CD4-positive, alpha-beta T cell treated with Interleukin-17A for 1 hour (primary cell): Measurements from ENCODE around the gene SORCS2.

Experiments
- DNase-seq: peaks from one replicate; pipeline ENCODE4 v3.0.0-alpha.2; 2020

Gene SORCS2

GRCh38 chr4:7500404-7500803 lies 308.1 kb downstream of the SORCS2 start:
- no peak for DNase-seq

DNA sequence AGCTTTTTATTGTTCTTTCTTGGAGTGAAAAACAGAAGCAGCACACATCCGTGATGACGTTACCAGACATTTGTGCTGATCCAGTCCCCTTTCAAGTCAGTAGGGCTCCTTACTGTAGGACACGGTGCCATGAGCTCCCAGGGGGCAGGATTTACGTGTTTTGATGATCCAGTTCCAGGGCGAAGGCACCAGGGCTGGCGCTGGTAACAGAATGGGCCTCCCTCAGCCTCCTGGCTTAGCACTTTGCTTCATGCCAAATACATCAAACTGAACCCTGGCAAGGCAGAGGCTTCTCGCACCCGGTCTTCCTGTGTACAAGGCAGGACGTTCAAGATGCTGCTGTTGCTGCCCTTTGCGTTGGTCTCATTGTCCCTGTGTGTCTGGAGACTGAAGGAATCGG lies 309.0 kb downstream of the SORCS2 start:
- DNase-seq: no peak

DNA sequence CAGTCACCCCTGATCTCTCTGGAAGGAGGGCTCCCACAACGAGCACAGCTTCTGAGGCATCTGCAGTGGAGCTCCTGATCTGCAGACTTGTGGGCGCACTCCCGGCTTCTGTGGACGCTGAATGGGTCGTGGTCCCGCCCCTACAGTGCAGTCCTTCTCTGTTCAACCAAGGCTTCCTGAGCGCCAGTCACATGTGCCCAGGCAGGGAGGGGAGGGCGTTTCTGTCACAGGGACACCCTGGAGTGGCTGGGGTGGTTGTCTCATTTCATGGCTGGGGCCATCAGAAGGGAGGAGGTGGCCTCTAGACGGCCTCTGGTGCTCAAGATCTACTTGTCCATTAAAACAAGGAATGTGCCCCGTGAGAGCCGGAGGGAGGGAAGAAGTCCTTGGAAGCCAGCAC lies 309.5 kb downstream of the SORCS2 start:
- no peak for DNase-seq

DNA sequence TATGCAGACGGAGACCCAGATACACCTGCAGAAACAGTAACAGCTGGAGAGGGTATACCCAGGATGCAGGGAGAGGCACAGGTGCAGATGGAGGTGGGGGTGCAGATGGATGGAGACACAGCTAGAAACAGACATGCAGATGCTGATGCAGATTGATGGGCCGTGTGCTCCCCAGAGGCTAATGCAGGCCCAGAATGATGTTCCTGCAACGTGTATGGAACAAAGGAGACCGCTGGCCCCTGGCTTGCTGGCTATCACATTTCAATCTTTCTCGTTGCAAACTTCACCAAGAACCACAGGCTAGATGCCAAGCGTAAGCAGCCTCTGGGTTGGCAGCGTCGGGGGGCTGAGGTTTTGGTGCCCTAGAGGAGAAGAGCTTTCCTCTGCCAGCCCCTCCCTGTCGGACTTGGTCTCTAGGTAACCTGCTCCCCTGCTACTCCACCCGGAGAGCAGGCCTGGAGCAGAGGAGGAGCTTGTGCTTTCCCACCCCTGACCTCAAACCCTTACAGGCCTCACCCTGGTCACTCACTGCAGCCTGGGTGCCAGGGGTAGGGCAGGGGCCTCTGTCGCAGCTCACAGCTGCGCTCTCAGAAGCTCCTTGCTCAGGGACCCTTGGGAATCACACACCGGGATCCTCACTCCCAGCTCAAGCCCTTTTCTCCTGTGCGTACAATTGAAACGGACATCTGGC lies 311.4 kb downstream of the SORCS2 start:
- no peak for DNase-seq

- no peak for DNase-seq
Observed at GRCh38 chr4:7505116-7505900, 313.0 kb downstream of the SORCS2 start.

DNA sequence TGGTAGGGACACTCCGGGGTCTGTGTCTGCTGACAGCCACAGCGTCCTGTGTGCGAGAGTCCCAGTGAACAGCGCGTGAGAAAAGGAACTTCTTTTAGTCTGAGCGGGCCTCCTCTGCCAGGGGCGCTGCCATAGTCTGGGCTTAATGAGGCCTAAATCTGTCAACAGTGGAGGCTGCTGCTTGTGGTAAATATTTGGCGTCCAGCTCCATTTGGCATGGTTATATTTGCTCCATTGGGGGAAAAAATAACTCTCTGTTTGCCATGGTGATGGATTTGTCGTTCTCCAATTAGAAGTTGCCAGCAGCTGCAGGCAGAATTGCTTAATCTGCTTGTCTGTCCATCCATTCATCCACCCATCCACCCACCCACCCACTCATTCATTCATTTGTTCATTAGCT lies 313.8 kb downstream of the SORCS2 start:
- no peak for DNase-seq

GRCh38 chr4:7506572-7506971 lies 314.2 kb downstream of the SORCS2 start:
- no peak for DNase-seq

GRCh38 chr4:7507381-7507780 lies 315.0 kb downstream of the SORCS2 start:
- no peak for DNase-seq

- no peak for DNase-seq
Observed at GRCh38 chr4:7510066-7510465, 317.7 kb downstream of the SORCS2 start.

GRCh38 chr4:7510538-7510937 lies 318.2 kb downstream of the SORCS2 start:
- DNase-seq: no peak

GRCh38 chr4:7511525-7511924 lies 319.2 kb downstream of the SORCS2 start:
- no peak for DNase-seq

GRCh38 chr4:7512428-7512827 lies 320.1 kb downstream of the SORCS2 start:
- no peak for DNase-seq

GRCh38 chr4:7512946-7513345 lies 320.6 kb downstream of the SORCS2 start:
- DNase-seq: no peak

DNA sequence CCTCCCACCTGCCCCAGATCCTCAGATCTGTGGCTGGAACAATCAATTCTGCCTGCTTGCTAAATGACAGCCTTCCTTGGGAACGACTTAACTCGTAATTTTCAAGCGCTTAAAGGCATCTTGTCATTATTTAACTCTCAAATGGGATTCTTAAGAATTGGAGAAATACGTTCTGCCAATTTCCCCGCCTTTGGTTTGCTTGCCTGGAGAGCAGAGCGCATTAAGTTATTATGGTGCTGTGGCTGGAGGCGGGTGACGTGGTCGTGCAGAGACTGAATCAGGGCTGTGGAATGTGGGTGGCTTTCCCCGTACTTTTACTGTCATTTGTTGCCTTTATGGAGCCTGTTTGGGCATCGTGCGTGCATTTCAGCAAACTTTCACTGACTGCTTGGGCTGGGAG lies 321.3 kb downstream of the SORCS2 start:
- DNase-seq: no peak

DNA sequence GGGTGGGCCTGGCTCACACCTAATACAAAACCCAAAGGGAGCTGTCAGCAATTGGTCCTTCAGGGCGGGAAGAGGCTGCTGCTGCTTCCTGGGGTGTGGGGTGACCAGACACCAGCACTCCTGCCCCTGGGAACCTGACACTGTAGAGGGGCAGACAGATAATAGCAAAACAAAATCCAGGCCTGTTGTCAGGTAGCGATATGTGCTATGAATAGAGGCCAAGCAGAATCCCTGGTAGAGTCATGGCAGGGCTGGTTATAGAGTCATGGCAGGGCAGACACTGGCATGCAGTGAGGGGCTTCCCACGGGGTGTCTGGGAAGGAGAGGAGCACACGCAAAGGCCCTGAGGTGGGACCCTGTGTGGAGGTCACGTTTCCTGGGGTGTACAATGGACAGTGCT lies 321.9 kb downstream of the SORCS2 start:
- no peak for DNase-seq

GRCh38 chr4:7514789-7515188 lies 322.5 kb downstream of the SORCS2 start:
- DNase-seq: no peak

DNA sequence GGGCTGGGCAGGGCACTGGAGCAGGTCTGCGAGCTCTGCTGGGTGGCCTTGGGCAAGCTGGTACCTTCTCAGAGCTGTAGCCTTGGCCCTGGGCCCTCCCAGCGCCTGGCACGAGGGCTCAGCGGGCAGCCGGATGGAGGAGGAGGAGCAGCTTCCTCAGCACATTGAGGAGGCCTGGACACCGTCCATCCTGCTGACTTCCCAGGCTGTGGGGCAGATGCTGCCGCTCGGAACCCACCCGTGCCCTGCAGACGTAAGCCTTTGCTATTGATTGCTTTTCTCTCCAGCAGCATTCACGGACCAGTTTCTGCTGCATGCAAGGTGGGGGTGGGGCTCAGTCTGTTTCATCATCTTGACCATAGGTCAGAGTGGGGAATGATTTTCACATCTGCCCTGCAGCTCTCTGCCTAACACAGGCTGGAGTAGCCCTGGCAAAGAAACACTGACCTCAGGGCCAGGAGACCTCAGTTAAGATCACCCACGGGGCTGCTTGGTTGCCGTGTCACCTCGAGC lies 323.1 kb downstream of the SORCS2 start:
- no peak for DNase-seq

DNA sequence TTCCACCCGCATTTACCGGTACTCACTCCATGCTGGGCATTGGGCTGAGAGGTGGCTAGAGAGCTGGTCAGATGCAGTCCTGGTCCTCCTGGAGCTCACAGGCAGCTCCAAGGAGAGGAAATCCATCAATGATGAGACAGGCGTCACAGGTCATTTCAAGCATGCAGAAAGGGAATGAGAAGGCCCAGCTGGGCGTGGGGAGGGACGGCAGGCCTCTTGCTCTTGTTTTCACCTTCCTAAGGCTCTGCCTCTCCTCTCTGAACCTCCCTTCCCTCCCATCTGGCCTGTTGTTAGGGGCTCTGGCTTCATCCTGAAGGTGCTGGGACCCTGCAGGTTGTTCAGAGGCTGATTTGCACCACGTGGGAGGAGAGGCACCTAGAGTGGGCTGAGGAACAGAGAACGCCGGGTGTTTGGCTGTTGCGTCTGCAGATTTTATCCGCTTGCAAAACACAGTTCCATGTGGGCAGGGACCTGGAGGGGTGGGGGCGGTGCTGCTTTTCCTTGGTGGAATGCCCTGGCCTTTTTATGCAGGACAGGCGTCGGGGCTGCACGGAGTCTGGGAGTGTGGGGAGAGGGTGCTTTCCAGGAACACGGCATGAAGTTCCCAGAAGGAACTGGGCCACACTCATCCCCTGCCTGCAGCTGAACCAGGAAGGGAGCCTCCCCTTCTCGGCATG lies 323.9 kb downstream of the SORCS2 start:
- no peak for DNase-seq

GRCh38 chr4:7516773-7517144 lies 324.4 kb downstream of the SORCS2 start:
- DNase-seq: no peak

- no peak for DNase-seq
Observed at GRCh38 chr4:7518871-7519637, 326.7 kb downstream of the SORCS2 start.

DNA sequence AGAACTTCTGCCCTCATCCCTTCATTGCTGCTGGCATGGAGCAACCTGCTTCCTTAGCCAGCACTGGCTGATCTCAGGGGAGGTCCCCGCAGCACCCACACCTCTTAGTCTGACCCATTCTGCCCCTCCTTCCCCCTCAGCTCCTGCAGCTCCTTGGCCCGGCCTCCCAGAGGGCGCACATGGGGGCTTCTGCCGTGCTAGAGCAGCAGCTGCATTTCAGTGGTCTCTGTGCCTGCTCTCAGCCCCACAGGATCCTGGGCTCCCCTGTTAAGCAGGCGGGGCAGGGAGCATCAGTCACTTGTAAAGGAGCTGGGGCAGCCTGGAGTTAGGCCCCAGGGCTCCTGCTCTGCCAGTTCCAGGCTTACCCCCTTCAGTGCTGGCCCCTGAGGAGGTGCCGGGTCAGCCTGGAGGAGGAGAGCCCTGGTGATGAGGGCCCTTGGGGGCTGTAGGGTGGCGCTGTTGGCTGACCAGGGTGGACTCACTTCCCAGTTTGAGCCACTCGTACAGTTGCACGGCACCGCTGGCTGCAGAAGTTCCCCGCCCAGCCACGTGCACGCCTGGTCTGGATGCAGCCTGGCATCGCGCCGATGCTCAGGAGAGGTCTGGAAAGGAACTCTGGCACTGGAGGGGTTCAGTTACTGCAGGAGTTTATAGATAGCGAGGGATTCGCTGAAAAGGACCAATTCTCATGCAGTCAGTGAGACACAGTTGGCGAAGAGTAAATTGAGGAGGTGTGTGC lies 327.5 kb downstream of the SORCS2 start:
- DNase-seq: no peak

DNA sequence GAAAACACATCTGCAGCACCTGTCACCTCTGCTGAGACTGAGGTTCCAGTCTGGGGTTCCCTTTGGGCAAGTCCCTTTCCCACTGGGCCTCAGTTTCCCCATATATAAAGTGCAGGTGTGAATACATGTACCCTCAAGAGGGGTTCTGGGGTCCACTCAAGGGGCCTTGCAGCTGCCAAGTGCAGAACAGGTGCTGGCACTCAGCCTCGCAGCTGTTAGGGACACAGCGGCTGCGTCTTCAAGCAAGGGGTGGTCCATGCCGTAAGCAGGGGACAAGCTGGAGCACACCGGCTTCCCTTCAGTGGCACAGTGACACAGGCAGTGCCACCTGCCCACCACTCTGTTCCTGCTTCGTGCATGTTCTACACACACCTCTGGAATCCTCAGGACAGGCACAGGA lies 329.3 kb downstream of the SORCS2 start:
- no peak for DNase-seq
